Neural progenitor cell (in vitro differentiated cells): ENCODE measurements around the gene PCSK5. TPM values are rescaled to one million over a fixed set of nuclear protein-coding genes. Genes with fewer than 3 reads are reported as not detected.

Experiments used
- DNase-seq: peaks from one replicate; pipeline ENCODE4 v3.0.0-alpha.2; 2016; ENCODE audit warnings: low spot score
- H2AFZ ChIP-seq: fragments of 200-600 bp; sonication (generic); replicated peaks from 2 replicates; pipeline ENCODE4 v1.6.1; 2016; ENCODE audit warnings: antibody characterized with exemption
- H3F3A ChIP-seq: fragments of 200-600 bp; sonication (generic); 2 replicates; pipeline ENCODE4 v1.6.1; 2016; ENCODE audit warnings: antibody characterized with exemption, low read depth
- H3K27ac ChIP-seq: fragments of 200-600 bp; sonication (generic); 2 replicates; pipeline ENCODE4 v1.5.1; 2016; ENCODE audit warnings: mild to moderate bottlenecking
- H3K27me3 ChIP-seq: fragments of 200-600 bp; sonication (generic); 2 replicates; pipeline ENCODE4 v1.6.1; 2016; ENCODE audit warnings: mild to moderate bottlenecking, moderate library complexity
- H3K36me3 ChIP-seq: fragments of 200-600 bp; sonication (generic); 2 replicates; pipeline ENCODE4 v1.5.1; 2016
- H3K4me1 ChIP-seq: fragments of 200-600 bp; sonication (generic); 2 replicates; pipeline ENCODE4 v1.6.1; 2016; ENCODE audit warnings: mixed run types
- H3K4me2 ChIP-seq: fragments of 200-600 bp; sonication (generic); 2 replicates; pipeline ENCODE4 v1.6.1; 2016
- H3K4me3 ChIP-seq: fragments of 200-600 bp; sonication (generic); 2 replicates; pipeline ENCODE4 v1.5.1; 2016
- H3K79me2 ChIP-seq: fragments of 200-600 bp; sonication (generic); 2 replicates; pipeline ENCODE4 v1.6.1; 2016; ENCODE audit warnings: low read depth
- H3K9ac ChIP-seq: fragments of 200-600 bp; sonication (generic); 2 replicates; pipeline ENCODE4 v1.6.1; 2016
- H3K9me3 ChIP-seq: fragments of 200-600 bp; sonication (generic); 2 replicates; pipeline ENCODE4 v1.5.1; 2016; ENCODE audit warnings: low read depth
- H4K20me1 ChIP-seq: fragments of 200-600 bp; sonication (generic); 2 replicates; pipeline ENCODE4 v1.6.1; 2016; ENCODE audit warnings: low read depth
- H3K27ac Mint-ChIP-seq: 3 replicates; pipeline ENCODE4 v1.8.0; 2021; ENCODE audit warnings: mixed read lengths
- H3K27me3 Mint-ChIP-seq: 2 replicates; pipeline ENCODE4 v1.8.0; 2022; ENCODE audit warnings: low read depth, mild to moderate bottlenecking, inconsistent platforms, moderate library complexity, mixed read lengths; ENCODE audit not compliant: insufficient read depth
- H3K36me3 Mint-ChIP-seq: 3 replicates; pipeline ENCODE4 v1.8.0; 2021; ENCODE audit warnings: mixed read lengths
- H3K4me1 Mint-ChIP-seq: 3 replicates; pipeline ENCODE4 v1.8.0; 2021; ENCODE audit warnings: mixed read lengths
- H3K4me3 Mint-ChIP-seq: 3 replicates; pipeline ENCODE4 v1.8.0; 2021; ENCODE audit warnings: mild to moderate bottlenecking, moderate library complexity, mixed read lengths
- H3K9me3 Mint-ChIP-seq: 3 replicates; pipeline ENCODE4 v1.8.0; 2020; ENCODE audit warnings: mixed read lengths
- EZH2 ChIP-seq: fragments of 200-600 bp; sonication (generic); IDR thresholded peaks from 2 replicates; pipeline ENCODE4 v1.6.1; 2017; ENCODE audit warnings: antibody characterized with exemption, mild to moderate bottlenecking, moderate library complexity
- EZH2phosphoT487 ChIP-seq: fragments of 200-600 bp; sonication (generic); IDR thresholded peaks from 2 replicates; pipeline ENCODE4 v1.6.1; 2017; ENCODE audit warnings: antibody characterized with exemption
- total RNA-seq: library from RNA; depleted of rRNA; stranded (reverse); fragments of >200 nt; gene quantifications from 2 replicates; pipeline ENCODE4 v1.2.3, GENCODE V29; 2015; ENCODE audit warnings: low replicate concordance
- TF ChIP-seq, protein P1 (sequence below): fragments of 200-600 bp; sonication (generic); IDR thresholded peaks from 2 replicates; pipeline ENCODE4 v1.5.1; 2017; ENCODE audit warnings: antibody characterized with exemption, mild to moderate bottlenecking

PCSK5 gene
- total RNA-seq, 1 donor from 2014 or later = 23.4 TPM

DNA sequence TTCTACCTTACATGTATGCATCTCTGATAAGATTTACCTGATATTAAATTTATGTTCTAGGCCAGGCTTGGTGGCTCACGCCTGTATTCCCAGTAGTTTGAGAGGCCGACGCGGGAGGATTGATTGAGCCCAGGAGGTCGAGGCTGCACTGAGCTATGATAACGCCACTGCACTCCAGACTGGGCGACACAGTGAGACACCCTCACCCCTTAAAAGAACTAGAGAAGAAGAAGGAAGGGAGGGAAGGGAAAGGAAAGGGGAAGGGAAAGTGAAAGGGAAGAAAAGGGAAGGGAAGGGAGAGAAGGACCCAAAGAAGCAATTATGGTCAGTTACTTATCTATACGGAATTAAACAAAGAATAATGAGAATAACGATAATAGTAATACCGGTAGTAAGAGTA, 504.9 kb downstream of the PCSK5 start:
- H2AFZ ChIP-seq = no peak overlapping the region

DNA sequence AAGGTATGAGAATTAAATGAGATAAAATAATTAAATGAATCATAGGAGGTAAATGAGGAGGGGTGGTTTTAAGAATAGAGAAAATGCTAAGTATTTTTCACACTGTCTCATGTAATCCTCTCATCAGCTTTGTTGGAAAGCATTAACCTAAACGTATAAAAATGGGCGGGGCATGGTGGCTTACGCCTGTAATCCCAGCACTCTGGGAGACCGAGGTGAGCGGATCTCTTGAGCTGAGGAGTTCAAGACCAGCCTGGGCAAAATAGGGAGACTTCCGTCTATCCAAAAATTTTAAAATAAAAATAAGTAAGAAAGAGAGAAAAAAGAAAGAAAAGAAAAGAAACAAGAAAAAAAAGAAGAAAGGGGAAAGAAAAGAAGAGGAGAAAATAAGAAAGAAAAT, 505.7 kb downstream of the PCSK5 start:
- Mint-ChIP-seq H3K27ac (no peak overlapping the region), H3K9me3 (peaks cover 7% of the 10 kb centered on the region), H3K4me1 (peaks cover 10% of the 10 kb centered on the region), H3K36me3 (peaks cover 10% of the 10 kb centered on the region), H3K4me3 (no peak overlapping the region), H3K27me3 (peaks cover 7% of the 10 kb centered on the region)
- no peaks in the 10 kb centered on the region for H3K9me3 ChIP-seq
- no peaks in the 10 kb centered on the region for H3K4me1 ChIP-seq
- no peaks in the 10 kb centered on the region for H3K27me3 ChIP-seq
- H3K9ac ChIP-seq = no peak overlapping the region
- DNase-seq = no peak
- TF ChIP-seq EZH2phosphoT487 = no peak
- TF ChIP-seq EZH2 = no peak
- TF ChIP-seq, protein P1, sequence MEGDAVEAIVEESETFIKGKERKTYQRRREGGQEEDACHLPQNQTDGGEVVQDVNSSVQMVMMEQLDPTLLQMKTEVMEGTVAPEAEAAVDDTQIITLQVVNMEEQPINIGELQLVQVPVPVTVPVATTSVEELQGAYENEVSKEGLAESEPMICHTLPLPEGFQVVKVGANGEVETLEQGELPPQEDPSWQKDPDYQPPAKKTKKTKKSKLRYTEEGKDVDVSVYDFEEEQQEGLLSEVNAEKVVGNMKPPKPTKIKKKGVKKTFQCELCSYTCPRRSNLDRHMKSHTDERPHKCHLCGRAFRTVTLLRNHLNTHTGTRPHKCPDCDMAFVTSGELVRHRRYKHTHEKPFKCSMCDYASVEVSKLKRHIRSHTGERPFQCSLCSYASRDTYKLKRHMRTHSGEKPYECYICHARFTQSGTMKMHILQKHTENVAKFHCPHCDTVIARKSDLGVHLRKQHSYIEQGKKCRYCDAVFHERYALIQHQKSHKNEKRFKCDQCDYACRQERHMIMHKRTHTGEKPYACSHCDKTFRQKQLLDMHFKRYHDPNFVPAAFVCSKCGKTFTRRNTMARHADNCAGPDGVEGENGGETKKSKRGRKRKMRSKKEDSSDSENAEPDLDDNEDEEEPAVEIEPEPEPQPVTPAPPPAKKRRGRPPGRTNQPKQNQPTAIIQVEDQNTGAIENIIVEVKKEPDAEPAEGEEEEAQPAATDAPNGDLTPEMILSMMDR = no peak
- H3K4me3 ChIP-seq = no peak overlapping the region
- no peaks in the 10 kb centered on the region for H4K20me1 ChIP-seq
- peaks cover 21% of the 10 kb centered on the region for H3K79me2 ChIP-seq
- H3K4me2 ChIP-seq = no peak overlapping the region
- H3K27ac ChIP-seq = no peak overlapping the region
- H3K36me3 ChIP-seq = peaks cover 7% of the 10 kb centered on the region
- H2AFZ ChIP-seq = no peak overlapping the region
- peaks cover 23% of the 10 kb centered on the region for H3F3A ChIP-seq

More for the DNA sequence above, 504.9 kb downstream of the PCSK5 start:
- peak overlapping the region; percentile 96 for H3K4me3 Mint-ChIP-seq
- Histone ChIP-seq H3K4me3 (peak overlapping the region; percentile 64), H3K36me3 (peaks cover 7% of the 10 kb centered on the region), H3K27ac (no peak overlapping the region), H3F3A (peaks cover 23% of the 10 kb centered on the region), H3K9ac (no peak overlapping the region), H4K20me1 (no peaks in the 10 kb centered on the region), H3K27me3 (no peaks in the 10 kb centered on the region), H3K4me2 (peak overlapping the region; percentile 92), H3K79me2 (peaks cover 29% of the 10 kb centered on the region), H3K4me1 (no peaks in the 10 kb centered on the region), H3K9me3 (no peaks in the 10 kb centered on the region)
- no peak for DNase-seq
- TF ChIP-seq, protein P1 = no peak
- TF ChIP-seq EZH2phosphoT487 (no peak), EZH2 (no peak)
- peaks cover 7% of the 10 kb centered on the region for H3K9me3 Mint-ChIP-seq
- H3K27me3 Mint-ChIP-seq = peaks cover 6% of the 10 kb centered on the region
- H3K4me1 Mint-ChIP-seq = peaks cover 10% of the 10 kb centered on the region
- H3K27ac Mint-ChIP-seq = peak overlapping the region; percentile 37
- H3K36me3 Mint-ChIP-seq = peaks cover 13% of the 10 kb centered on the region

DNA sequence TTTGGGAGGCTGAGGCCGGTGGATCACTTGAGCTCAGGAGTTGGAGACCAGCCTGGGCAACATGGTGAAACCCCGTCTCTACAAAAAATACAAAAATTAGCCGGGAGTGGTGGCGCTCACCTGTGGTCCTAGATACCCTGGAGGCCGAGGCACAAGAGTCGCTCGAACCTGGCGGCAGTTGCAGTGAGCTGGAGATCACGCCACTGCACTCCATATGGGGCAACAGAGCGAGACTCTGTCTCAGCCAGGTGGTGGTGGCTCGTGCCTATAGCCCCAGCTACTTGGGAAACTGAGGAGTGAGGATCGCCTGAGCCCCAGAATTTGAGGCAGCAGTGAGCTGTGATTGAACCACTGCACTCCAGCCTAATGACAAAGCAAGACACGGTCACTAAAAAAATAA, 506.1 kb downstream of the PCSK5 start:
- H2AFZ ChIP-seq = no peak overlapping the region
- no peak for TF ChIP-seq EZH2
- TF ChIP-seq, protein P1 = no peak
- H3K4me2 ChIP-seq = no peak overlapping the region
- peaks cover 7% of the 10 kb centered on the region for H3K36me3 ChIP-seq
- H3K4me1 ChIP-seq = no peaks in the 10 kb centered on the region
- no peak overlapping the region for H3K9ac ChIP-seq
- no peaks in the 10 kb centered on the region for H4K20me1 ChIP-seq
- H3K27me3 ChIP-seq = no peaks in the 10 kb centered on the region
- peaks cover 18% of the 10 kb centered on the region for H3K79me2 ChIP-seq
- Mint-ChIP-seq H3K36me3 (peaks cover 9% of the 10 kb centered on the region), H3K27me3 (peaks cover 7% of the 10 kb centered on the region), H3K9me3 (peaks cover 7% of the 10 kb centered on the region), H3K4me1 (peaks cover 10% of the 10 kb centered on the region), H3K4me3 (no peak overlapping the region), H3K27ac (no peak overlapping the region)
- no peaks in the 10 kb centered on the region for H3K9me3 ChIP-seq
- H3F3A ChIP-seq = peaks cover 23% of the 10 kb centered on the region
- no peak overlapping the region for H3K27ac ChIP-seq
- H3K4me3 ChIP-seq = no peak overlapping the region
- no peak for DNase-seq

DNA sequence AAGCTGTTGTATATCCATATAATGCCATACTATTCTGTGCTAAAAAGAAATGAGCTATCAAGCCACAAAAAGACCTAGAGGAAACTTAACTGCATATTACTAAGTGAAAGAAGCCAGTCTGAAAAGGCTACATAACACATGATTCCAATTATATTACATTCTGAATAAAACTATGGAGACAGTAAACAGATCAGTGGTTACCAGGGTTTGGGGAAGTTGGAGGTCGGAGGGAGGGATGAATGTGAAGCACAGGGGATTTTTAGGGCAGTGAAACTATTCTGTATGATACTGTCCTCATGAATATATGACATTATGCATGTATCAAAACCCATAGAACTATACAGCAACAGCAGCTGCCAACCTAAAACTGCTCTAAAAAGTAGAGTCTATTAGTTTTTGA, 509.4 kb downstream of the PCSK5 start:
- H3K27me3 Mint-ChIP-seq = peaks cover 4% of the 10 kb centered on the region
- peaks cover 8% of the 10 kb centered on the region for H3F3A ChIP-seq
- H2AFZ ChIP-seq = no peak overlapping the region
- no peak for DNase-seq
- no peaks in the 10 kb centered on the region for H3K9me3 Mint-ChIP-seq
- no peaks in the 10 kb centered on the region for H3K79me2 ChIP-seq
- no peaks in the 10 kb centered on the region for H3K9me3 ChIP-seq
- H3K27ac ChIP-seq = no peak overlapping the region
- no peaks in the 10 kb centered on the region for H3K36me3 Mint-ChIP-seq
- H3K4me3 ChIP-seq = no peak overlapping the region
- no peak overlapping the region for H3K27ac Mint-ChIP-seq
- no peaks in the 10 kb centered on the region for H3K4me1 ChIP-seq
- peaks cover 4% of the 10 kb centered on the region for H3K4me1 Mint-ChIP-seq
- no peak overlapping the region for H3K9ac ChIP-seq
- no peaks in the 10 kb centered on the region for H3K36me3 ChIP-seq
- H3K4me2 ChIP-seq = no peak overlapping the region
- TF ChIP-seq EZH2 (no peak), EZH2phosphoT487 (no peak)
- TF ChIP-seq, protein P1 = no peak
- no peak overlapping the region for H3K4me3 Mint-ChIP-seq
- H4K20me1 ChIP-seq = no peaks in the 10 kb centered on the region
- H3K27me3 ChIP-seq = no peaks in the 10 kb centered on the region
